HG03280 (cell line): ENCODE measurements around the gene TACR2.
"Not testable (repeated sequence)": the region's sequence is repeated elsewhere in the genome, so short reads cannot be mapped to it uniquely, and the experiment has no call there.

Source experiments
- ATAC-seq: cut with Tn5 transposase; IDR thresholded peaks from one replicate; pipeline ENCODE4 v1.9.1; 2021; ENCODE audit warnings: mild to moderate bottlenecking, moderate library complexity; ENCODE audit not compliant: unreplicated experiment

The TACR2 gene

GRCh38 chr10:69451209-69451783 is 34.6 kb upstream of the TACR2 start, which contains the start of gene TSPAN15:
TSPAN15 (plus strand) TSS chr10:69451465; CDS start chr10:69451595, 130 bp downstream.
- peak; percentile 80 for ATAC-seq

DNA sequence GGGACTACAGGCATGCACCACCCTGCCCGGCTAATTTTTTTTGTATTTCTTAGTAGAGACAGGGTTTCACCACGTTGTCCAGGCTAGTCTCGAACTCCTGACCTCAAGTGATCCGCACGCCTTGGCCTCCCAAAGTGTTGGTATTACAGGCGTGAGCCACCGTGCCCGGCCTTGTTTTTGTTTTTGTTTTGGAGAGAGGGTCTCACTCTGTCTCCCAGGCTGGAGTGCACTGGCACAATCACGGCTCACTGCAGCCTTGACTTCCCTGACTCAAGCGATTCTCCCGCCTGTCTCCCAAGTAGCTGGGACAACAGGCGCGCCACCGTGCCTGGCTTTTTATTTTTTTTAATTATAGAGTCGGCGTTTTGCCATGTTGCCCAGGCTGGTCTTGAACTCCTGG is 33.7 kb upstream of the TACR2 start:
- not testable (repeated sequence) for ATAC-seq

- peak; percentile 61 for ATAC-seq
Measured at GRCh38 chr10:69449841-69450240, 33.1 kb upstream of the TACR2 start.

- ATAC-seq: no peak
Measured at GRCh38 chr10:69446650-69447151, 30.0 kb upstream of the TACR2 start.

DNA sequence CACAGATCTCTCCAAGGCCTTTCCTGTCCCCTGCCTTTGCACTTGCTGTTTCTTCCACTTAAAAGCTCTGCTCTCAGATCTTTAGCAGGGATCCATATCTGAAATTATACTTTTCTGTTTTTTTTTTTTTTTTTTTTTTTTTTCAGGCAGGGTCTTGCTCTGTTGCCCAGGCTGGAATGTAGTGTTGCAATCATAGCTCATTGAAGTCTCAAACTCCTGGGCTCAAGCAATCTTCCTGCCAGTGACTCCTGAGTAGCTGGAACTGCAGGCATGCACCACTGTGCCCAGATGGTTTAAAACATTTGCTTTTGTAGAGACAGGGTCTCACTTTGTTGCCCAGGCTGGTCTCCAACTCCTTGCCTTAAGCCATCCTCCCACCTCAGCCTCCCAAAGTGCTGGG is 29.5 kb upstream of the TACR2 start:
- no peak for ATAC-seq

- ATAC-seq: no peak
Measured at GRCh38 chr10:69445041-69445440, 28.3 kb upstream of the TACR2 start.

- no peak for ATAC-seq
Measured at GRCh38 chr10:69443354-69443753, 26.6 kb upstream of the TACR2 start.

DNA sequence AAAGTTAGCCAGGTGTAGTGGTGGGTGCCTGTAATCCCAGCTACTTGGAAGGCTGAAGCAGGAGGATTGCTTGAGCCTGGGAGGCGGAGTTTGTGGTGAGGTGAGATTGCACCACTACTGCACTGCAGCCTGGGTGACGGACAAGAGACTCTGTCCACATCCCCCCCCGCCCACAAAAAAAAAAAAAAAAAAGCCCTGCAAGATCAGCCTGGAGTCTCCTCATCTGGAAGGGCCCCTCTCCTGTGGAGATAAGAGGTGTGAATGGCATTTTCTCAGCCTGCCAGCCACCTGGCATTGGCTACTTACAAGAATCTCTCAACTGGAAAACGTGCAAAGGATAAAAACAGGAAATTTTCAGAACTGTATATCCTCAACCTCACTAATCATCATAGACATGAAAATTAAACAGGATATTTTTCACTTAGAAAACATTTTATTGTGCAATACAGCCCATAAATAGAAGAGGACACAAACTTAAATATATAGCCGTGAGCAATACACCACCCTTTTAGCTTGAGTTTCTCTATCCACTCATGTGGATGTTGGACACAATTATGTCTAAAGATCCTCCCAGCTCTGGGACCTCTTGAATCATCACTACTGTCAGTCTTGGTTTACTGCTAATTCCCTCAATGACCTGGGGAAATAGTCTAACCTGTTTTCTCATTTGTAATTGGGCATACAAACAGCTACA is 23.2 kb upstream of the TACR2 start:
- ATAC-seq: no peak

DNA sequence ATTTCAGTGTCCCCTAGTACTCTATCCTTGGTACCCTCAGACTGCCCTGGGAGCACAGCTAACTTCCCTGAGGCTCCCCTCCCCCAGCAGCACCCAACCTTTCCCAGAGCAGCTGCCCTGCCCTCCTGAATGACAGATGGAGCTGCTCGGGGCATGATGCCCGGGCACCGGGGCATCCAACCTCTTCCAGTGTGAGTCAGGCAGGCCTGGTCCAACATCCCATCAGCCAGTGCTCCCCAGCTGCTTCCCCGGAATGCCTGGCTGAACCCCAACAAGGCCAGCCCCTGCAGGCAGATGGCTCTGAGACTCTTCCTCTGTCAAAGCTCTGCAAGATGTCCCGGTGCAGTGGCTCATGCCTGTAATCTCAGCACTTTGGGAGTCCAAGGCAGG is 22.6 kb upstream of the TACR2 start:
- no peak for ATAC-seq

DNA sequence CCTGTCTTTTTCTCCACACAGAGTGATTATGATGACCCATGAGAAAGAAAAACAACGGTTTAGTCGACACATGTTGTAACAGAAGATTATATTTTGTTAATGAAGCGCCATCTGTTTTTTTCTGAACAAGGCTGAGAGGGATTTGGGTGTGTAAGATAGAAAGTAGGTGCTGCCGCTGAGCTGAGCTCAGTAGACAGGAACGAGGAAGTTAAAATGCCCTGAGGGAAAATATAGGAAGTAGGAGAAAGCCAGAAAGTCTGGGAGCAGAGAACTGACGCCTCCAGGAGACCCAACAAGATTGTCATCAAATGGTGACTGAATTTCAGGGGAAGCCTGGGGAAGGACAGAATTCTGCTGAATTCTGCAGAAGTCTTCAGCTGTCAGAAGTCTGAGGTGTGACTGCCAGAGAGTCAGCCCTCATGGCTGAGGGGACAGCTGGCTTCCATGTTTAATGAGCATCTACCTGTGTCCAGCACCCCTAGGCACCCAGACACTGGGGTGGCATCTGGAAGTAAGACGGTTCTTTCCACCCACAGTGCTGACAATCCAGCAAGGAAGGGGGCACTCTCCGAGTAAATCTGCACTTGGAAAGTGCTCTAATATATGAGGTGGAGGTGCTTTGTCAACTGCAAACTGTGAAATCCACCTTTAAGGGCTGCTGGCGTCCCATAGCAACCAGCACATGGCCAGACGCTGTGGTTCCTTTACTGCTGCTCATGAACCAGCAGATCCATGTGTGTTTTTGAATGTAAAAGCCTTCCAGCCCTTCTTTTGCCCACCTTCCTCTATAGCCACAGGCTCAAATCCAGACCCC is 22.0 kb upstream of the TACR2 start:
- no peak for ATAC-seq

DNA sequence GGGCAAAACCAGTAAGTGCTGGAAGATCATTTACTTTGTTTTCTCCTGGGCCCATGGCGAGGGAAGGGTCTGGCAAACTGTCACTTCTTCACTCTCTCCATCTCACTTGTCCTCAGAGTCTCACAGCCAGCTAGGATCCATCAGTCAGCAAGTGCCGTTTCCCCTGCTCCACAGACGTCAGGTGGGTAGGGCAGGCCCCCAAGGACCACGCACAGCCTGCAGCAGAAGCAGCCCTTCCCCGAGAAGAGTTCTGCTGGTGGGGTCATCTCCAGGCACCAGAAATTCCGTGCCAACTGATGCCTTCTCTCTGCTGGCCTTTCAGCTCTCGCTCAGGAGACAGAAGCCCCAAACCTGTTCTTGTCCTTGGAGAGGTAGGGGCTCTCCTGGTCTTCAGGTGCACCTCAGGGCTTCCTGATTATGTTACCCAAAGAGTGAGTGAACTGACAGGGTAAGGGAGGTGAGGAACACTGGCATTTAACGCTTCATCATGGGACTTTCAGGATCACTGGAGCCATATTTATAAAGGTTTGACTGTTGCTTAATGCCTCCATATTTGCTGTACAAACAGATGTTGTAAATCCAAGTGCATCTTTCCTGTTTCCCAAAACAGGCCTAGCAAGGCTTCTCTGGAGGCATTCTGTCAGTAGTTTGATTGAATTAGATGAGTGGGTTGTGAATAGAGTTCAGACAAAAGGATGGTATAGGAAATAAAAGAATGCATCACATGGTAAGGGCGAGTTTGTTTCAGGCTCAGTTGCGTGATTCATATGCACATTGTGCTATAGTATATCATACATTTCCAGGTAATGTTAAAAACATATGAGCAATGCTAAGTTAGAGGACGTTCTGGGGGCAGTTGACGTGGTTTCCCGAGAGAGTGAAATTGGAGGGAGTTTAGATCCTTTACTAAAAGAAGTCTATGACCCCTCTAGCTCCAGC is 20.9 kb upstream of the TACR2 start:
- ATAC-seq: no peak

- no peak for ATAC-seq
Measured at GRCh38 chr10:69435966-69436520, 19.3 kb upstream of the TACR2 start.

DNA sequence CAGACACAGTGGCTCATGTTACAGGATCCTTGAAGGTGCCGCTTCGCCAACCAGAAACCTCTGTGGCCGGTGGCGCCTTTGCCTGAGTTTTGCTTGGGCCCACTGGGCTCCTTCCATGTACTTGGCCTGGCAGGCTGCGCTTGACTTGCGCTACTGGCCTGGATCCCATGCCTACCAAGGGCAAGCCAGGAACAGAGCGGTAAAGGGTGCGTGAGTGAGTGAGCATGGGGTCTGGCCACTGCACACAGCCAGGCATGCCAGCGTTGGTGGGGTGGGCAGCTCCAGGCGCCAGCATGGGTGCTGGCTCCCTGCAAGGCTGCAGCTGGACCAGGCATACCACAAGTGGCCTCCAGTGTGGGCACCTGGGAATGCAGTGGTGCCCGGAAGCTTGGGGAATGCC is 18.2 kb upstream of the TACR2 start:
- no peak for ATAC-seq

DNA sequence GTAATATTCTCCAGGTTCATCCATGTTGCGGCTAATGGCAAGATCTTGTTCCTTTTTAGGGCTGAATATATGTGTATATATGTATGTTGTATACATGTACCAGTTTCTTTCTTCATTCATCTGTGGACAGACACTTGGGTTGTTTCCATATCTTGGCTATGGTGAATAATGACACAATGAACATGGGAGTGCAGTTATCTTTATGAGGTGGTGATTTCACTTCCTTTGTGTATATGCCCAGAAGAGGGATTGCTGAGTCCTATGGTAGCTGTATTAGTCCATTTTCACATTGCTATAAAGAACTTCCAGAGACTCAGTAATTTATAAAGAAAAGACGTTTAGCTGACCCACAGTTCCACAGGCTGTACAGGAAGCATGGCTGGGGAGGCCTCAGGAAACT is 17.5 kb upstream of the TACR2 start:
- ATAC-seq: no peak

DNA sequence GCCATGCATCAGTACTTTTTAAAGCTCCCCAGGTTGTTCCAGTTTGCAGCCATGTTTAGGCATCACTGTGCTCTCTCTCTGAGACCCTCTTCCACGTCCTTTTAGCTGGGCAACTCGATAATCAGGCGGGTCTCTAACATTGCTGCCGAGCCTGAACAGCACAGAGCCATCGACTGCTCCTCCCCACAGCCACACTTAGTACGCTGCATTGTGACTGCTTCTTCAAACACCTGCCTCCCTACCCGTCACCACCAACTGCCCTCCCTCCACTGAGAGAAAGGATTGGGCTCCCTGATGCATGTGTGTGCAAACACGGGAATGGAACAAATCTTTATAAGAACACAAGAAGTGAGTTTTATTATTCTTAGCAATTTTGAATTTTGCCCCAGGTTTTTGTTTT is 11.4 kb upstream of the TACR2 start:
- no peak for ATAC-seq

DNA sequence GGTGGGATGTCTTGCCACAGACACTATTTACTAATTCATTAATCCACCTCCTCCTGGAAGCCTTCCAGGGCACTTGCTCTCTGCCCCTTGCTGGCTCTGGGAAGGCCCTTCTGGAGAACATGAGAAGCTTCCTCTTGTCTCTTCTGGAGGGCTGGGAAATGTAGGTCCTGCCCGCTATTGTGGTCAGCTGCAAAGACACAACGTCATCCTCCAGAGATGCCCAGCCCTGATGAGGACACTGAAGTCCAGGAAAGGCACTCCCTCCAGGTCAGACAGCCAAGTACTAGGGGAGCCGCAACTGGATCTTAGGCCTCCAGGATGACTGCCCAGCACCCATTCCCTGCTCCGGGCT is 9.6 kb upstream of the TACR2 start:
- no peak for ATAC-seq

GRCh38 chr10:69425511-69426298 is 9.0 kb upstream of the TACR2 start:
- no peak for ATAC-seq

DNA sequence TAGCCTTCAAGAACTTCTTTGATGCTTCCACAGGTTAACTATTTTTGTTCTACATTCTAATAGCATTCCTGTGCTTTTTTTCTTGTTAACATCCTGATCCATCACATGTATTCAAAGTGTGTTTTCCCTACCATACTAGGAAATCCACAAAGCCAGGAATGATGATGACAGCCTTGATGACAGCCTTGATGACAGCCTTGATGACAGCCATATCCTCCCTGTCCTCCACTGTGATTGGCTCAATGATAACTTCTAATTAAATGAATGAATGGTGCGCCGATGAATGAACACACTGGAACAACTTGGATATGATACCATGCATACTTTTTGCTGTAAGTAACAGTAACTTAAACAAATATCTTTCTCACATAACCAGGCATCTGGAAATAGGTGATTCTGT is 8.3 kb upstream of the TACR2 start:
- no peak for ATAC-seq

DNA sequence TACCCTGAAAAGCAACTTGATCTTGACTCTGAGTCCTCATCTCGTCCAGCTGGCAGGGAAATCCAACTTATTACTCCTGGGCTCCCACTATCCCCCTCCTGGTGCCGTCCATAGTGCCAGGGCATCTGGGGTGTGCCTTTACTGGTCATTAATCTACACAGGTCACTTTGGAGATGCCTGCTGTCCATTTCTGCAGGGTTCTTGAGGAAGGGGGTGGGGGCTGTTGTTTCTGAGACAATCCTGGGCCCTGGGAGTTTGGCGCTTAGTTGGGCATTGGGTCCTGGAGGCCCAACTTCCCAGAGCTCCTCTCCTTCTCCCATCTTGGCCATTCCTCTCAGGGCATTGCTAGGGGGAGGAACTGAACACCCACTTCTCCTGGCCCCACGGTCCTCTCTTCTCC is 6.0 kb upstream of the TACR2 start:
- no peak for ATAC-seq
